NOMO-1 treated with dmso at 0.1 percent for 144 hours (cell line): ENCODE measurements around the gene VPS9D1.
"Not testable (repeated sequence)": the region's sequence is repeated elsewhere in the genome, so short reads cannot be mapped to it uniquely, and the experiment has no call there.

Source experiments
- DNase-seq: peaks from one replicate; lab custom pipeline; 2025; ENCODE audit not compliant: unreplicated experiment; lab: John Stamatoyannopoulos, UW

The VPS9D1 gene

DNA sequence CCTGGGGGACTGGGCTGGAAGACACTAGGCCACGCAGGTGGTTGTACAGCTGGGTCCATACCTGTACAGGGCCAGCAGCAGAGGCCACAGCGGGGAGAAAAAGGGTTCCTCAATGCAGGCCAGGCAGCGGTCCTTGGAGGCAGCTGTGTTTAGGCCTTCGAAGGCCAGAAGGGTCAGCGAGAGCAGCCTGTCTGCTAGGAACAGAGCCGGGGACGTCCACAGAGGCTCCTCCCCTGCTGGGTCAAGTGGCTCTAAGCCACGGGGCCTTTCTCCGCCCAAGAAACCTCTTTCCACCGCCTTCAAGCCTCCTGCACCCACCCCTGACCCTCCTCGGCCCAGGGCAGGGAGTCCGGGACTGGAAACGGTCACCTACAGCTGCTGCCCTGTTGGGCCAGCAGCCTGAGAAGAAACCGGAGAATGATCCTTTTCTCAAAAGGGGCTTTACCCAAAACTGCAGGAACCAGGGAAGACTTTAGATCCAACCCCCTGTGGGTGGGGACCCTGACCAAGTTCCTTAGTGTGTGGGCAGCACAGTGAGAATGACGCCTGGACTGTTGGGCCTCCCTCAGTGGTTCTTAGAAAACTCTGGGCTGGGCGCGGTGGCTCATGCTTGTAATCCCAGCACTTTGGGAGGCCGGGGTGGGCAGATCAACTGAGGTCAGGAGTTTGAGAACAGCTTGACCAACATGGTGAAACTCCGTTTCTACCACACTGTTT is 10.8 kb downstream of the VPS9D1 start:
- DNase-seq, result no peak

DNA sequence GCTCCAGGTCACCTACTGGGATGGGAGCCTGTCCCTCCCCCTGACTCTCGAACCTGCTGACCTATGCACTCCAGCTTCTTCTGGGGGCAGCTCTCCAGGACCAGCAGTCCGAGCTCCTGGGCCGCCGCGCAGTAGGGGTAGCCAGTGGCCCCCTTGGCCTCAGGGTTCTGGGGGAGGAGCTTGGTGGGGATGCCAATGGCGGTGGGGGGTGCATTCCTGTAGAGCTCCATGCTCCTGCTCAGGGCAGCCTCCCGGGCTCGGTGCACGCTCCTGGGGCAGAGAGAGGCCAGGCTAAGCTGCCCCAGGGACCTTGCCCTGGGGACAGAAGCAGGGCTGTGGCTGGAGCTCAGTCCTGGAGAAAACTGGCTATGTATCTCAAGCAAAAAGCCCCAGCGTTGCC is 11.5 kb downstream of the VPS9D1 start:
- no peak for DNase-seq

DNA sequence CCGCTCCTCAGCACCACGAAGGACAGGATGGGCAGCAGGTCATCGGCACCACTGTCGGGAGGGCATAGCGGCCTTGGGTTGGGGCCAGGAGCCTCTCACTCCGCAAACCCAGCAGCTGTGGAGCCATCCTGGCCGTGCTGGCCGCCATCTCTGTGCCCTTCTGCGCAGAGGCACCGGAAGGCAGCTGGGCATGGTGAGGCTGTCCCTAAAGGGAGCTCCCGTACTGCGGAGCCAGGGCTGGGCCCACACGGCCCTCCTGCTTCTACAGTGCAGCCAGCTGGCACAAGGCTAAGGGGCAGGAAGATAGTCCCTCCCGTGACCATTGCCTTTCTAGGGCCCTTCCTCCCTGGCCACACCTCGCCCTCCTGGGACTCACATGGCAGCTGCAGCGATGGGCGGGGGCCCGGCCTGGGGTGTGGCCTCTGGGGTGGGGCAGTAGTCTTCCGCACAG is 12.2 kb downstream of the VPS9D1 start:
- DNase-seq, result no peak

DNA sequence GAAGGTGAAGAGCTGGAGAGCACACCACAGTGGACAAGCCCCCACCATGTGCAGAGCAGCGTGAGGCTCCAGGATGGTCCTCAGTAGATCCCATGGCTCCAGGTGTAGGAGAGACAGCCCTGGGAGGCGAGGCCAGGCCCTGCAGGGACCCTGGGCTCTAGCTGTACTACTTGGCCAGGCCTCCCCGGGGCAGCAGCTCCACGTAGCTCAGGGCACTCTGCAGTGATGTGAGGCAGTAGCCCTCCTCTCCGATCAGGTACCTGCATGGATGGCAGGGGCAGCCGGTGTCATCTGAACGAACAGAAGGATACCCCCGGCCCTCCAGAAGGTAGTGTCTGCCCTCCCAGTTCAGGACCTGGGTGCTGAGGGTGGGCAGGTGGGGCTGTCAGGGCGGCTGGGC is 13.0 kb downstream of the VPS9D1 start:
- DNase-seq, result no peak

DNA sequence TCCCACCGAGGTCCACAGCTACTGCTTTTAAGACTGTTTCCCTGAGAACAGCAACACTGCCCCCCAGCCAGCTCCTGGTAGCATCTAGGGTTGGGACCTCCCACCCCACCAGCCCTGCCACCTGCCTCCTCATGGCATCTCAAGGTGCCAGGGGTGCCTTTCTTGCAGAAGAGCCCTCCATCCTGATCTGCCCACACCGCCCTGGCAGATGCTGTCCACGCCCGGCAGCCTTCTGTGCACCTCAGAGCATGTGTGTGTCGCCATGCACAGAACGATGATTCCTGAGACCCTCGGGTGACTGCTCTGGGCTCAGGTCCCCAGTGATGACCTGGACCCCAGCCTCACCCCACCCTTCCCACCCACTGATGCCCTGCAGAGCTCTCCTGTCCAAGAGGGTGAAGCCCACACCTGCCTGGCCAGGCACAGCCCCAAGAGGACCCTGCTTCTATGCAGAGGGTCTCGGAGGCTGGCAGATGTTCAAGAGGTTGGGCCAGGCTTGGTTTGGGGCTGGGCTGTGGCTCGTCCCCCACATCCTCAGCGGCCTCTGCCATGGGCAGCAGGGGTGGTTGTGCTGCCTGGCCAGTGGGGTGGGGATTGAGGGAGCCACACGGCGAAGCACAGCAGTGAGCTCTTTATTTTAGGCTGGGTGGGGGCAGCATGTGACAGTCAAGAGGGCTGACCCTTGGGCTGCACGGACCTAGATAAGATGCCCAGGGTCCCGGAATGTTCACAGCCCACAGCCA is 14.0 kb downstream of the VPS9D1 start:
- no peak for DNase-seq

DNA sequence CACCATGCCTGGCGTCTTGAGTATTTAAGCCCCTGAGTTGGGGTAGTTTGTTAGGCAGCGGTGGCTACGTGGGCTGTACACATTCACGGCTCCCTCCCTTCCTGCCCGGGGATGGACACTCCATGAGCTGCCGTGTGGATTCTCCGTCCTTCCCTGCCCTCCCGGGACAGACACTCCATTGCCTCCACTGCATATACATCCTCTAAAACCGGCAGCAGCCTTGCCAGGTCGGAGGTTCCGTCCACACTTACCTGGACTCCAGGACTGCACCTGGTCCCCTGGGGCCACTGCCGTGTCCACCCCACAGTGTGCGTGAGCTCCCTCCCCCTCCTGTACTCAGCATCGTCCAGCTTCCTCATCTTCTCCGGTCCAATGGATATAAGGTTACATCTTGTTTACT is 15.7 kb downstream of the VPS9D1 start:
- no peak for DNase-seq

DNA sequence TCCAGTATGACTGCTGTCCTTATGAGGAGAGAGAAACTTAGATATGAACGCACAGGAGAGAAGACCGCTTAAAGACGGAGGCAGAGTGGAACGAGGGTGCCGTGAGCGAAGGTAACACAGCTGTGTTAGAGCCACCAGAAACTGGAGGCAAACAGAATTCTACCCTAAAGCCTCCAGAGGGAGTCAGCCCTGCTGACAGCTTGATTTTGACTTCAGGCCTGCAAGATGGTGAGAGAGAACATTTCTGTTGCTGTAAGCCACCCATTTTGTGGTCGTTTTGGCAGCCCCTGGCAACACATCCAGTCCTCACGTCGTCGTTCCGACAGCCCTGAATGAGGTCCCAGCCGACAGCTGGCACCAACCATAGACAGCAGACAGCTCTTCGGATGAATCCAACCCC is 16.4 kb downstream of the VPS9D1 start:
- DNase-seq, result no peak

DNA sequence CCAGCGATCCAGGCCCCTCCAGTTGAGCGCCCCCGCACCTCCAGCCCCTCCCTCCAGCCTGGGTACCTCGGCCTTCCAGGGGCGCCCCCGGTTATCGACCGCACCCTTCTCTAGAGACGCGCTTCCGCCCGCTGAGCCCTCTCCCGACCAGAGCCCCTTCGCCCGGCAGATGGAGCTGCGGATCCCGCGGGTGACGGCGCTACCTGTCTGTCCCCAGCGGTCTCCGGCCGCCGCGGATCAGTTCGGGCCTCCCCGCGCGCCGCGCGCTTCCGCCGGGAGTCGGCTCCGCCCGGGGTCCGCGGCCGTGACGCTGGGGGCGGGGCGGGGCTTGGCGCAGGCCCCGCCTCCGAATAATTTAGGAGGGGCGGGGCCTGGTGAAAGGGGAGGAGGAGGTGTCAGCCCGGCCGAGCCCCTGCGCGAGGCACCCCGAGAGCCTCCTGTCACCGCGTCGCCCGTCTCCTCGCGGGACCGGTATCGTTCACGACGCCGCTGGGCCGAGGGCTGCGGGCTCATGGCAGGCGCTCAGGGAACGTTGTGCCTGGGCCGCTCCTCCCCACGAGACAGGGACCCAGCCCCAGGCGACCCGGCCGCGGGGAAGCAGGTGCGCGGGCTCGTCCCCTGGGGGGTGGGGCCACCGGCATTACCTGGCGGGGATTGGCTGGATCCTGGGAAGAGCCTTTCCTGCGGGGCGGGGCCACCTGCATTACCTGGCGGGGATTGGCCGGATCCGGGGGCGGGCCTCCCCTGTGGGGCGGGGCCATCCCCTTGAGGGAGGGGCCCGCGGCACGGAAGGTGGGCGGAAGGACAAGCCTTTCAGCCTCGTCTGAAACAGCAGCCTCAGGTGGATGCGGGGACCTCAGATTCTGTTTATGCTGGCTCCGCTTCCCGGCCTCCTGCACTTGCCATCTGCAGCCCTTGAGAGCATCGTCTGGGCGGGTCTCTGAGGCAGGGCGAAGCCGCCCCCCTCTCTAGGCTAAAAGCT is 19.0 kb downstream of the VPS9D1 start, which contains the start of gene SPATA2L:
Gene SPATA2L (minus strand): TSS at position 281 of the 982 bp plus-strand sequence. CDS start 473 bp downstream, outside the sequence.
- DNase-seq, result peak; percentile 90

DNA sequence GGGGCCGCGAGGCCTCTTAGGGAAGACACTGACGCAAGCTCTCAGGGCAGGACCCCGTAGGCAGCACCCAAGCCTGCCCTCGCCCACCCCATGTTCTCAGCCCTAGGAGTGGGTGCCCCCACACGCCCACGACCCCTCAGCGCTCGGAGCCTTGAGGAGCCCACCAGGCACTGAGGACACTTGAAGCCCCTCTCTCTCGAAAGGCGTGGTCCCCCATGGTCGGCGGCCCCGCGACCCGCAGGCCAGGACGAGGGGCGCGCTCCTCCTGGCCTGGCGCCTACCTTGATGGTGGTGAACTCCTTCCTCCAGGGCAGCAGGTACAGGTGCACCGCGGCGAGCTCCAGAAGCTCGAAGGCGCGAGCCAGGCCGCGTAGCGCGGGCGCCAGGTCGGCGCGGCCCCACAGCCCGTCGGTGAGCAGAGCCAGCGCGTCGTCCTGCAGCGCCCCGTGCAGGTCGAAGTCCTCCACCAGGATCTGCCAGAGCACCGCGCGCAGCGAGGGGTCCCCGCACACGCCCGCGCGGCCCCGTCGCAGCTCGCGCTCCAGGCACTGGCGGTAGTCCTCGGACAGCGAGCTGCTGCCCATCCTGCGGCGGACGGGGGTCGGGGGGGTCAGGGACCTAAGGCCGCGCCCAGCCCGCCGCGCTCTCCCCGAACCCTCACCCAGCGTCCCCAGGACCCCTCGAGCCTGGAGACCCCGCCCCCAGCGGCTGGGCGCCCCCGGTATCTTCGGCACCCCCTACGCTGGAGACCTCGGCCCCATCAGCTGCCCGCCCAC is 19.9 kb downstream of the VPS9D1 start:
- no peak for DNase-seq

DNA sequence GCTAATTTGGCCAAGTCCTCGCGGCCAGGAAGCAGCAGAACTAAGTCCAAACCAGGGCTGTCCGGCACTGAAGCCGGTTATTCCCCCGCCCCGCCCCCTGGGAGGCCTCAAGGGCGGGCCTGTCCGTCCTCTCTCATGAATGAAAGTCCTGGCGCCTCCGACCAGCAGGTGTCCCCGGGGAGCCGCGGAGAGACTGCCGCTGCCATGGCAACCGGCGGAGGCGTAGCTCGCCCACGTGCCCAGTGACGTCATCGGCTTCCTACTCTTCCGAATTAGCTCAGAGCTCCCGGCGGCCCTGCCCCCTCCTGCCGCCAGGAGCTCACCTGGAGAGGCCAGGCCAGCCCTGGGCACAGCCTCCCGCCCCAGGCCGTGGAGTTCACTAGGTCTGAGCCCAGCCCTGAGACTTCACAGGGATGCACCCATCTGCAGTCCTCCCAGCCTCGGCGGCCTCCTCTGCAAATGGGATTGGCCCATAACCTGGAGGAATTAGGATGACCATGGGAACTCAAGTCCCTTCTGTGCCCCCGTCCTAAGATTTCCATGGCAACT is 20.5 kb downstream of the VPS9D1 start:
- peak; percentile 94 for DNase-seq

DNA sequence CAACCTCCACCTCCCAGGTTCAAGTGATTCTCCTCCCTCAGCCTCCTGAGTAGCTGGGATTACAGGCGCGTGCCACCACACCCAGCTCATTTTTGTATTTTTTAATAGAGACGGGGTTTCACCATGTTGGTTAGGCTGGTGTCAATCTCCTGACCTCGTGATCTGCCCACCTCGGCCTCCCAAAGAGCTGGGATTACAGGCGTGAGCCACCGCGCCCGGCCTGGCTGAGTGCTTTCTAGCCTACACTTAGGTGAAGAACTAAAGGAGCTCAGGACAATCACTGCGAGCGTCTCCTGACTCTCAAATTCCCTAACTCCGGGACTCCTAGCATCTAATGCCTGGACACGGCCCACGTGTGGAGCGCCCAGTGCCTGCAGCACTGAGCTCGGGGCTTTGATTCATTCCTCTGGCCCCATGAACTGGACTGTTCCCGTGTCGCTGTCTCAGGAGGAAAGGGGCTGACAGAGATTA is 21.0 kb downstream of the VPS9D1 start:
- not testable (repeated sequence) for DNase-seq

DNA sequence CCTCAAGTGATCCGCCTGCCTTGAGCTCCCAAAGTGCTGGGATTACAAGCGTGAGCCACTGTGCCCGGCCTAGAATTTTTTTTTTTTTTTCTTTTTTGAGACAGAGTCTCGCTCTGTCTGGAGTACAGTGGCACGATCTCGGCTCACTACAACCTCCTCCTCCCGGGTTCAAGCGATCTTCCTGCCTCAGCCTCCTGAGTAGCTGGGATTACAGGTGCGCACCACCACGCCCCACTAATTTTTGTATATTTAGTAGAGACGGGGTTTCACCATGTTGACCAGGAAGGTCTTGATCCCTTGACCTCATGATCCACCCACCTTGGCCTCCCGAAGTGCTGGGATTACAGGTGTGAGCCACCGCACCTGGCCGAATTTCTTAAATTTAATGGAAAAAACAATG is 22.0 kb downstream of the VPS9D1 start:
- not testable (repeated sequence) for DNase-seq

DNA sequence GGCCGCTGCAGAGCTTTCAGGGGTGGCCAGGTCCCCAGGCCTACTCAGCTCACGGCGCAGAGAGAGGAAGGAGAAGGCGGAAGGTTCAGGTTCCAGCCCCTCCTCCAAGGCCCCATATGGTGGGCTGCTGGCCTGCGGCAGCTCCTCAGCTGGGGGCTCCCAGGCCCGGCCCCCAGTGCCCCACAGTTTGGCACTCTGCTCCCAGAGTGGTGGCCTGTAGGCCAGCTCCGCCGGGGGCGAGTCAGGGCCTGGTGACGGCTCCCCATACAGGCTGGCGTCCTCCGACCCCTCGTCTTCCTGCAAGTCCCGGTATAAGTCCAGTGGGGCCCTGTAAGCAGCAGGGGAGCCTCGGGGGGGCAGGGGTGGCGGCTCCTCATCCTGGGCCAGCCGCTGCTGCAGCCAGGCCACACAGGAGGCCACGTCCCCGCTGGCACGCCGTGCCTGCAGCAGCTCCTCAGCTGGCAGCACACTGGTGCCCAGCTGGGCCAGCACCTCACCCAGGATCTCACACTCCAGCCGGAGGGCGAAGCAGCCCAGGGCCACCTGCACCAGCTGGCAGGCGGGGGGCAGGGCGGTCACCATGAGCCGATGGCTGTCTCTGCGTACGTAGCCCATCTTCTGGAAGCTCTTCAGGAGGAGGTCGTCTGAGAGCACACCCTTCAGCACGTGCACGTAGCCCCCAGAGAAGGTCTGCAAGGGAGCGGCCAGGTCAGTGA is 22.9 kb downstream of the VPS9D1 start:
- DNase-seq, result no peak

DNA sequence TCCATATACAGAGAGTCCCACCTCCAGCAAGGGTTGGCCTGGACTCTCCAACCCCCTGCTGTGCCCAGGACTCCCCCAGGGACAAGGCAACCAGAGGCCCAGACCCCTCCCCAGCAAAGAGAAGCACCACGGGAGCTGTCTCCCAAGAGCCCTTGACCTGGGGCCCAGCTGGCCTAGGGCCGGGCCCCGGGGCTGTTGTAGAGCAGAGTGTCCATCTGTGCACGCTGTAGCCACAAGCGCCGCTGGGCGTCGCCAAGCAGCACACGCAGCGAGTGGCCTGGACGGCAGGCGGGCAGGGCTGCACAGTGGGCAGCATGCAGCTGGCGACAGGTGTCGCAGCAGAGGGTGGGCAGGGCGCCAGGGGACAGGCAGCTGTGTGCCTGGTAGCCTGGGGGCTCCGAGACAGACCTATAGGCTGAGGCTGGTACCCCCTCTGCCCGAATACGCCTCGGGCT is 23.5 kb downstream of the VPS9D1 start:
- no peak for DNase-seq

DNA sequence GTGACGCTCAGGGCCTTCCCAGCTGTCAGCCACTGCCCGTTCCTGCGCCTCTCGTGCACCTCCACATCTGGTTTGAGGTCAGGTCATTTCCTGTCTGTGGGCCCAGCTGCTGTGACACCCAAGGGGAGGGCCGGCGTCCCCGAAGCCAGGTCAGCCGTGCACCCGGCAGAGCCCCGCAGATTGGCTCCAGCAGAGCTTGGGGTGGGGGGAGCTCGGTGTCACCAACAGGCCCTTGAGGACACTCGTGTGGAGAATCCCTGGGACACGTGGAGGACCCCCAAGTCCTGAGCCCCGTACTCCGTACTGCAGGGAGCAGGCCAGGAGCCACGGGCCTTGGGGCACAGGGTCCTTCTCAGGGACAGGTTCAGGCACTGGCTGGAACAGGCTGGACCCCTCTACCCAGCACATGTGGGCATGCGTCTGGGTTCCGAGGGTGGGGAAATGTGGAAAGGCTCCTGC is 24.0 kb downstream of the VPS9D1 start:
- no peak for DNase-seq

DNA sequence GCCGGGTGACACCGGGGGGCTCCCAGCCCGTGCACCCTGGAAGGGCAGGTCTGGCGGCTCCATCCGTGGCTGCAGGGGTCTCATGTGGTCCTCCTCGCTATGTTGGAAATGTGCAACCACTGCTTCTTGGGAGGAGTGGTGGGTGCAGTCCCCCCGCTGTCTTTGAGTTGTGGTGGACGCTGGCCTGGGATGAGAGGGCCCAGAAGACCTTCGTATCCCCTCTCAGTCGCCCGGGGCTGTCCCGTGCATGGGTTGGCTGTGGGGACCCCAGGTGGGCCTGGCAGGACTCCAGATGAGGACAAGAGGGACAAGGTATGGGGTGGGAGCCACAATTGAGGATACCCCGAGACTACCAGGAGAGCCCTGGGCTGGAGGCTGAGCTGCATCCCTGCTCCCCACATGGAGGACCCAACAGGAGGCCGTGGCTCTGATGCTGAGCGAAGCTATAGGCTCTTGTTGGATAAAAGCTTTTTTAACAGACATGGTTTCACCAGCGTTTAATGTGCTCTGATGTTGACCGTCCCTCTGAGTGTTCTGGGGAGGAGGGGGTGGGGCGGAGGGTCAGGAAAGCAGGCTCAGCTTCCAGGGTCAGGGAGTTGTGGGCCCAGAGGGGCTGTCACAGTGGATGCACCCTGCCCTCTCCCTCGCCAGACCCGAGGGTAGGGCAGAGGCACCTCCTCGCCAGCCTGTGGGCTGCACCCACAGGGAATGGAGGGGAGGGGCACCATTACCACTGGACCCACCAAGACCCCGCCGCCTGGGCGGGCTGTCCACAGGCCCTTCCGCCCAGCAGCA is 24.6 kb downstream of the VPS9D1 start:
- DNase-seq, result no peak

DNA sequence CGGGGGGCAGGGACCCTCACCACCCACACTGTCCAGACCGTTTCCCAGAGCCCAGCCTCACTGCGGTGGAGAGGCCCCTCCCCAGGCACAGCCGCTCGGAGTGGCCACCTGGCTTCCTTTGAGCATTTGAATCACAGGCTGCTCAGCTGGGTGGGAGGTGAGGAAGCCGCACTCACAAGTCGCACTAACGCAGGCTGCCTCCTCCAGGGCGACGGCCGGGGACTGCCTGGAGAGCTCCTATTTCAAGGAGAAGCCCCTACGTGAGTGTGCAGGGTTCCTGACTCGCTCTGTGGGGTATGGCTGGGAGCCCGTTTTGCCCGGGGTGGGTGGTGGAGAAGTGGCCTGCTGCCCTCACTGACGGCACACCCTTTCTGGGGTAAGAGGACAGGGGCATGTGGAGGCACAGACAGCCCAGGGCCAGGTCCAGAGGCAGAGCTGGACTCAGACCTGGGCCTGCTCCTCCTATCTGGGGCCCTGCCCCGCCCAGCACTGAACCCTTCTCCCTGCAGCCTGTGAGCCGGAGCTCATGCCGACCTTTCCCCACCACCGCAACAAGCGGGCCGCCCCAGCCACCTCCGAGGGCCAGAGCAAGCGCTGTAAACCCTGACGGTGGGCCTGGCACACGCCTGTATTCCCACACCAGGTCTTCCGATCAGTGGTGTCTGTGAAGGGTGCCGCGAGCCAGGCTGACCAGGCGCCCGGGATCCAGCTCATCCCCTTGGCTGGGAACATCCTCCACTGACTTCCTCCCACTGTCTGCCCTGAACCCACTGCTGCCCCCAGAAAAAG is 25.4 kb downstream of the VPS9D1 start:
- no peak for DNase-seq

DNA sequence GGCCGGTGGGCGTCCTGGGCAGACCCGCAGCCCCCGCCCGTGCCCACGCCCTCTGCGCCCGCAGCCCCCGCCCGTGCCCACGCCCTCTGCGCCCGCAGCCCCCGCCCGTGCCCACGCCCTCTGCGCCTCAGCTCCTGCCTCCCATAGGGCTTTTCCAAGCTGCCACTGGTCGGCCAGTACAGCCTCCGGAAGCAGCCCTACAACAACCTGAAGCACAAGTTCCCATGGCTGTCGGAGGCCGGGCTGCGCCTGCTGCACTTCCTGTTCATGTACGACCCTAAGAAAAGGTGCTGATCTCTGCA is 26.0 kb downstream of the VPS9D1 start:
- DNase-seq, result not testable (repeated sequence)
